GM18909 (cell line): Measurements from ENCODE around the gene OR2T10.
"Not testable (repeated sequence)": the region's sequence is repeated elsewhere in the genome, so short reads cannot be mapped to it uniquely, and the experiment has no call there.

Experiments
- ATAC-seq: cut with Tn5 transposase; IDR thresholded peaks from one replicate; pipeline ENCODE4 v1.9.1; 2021; ENCODE audit warnings: mild to moderate bottlenecking; ENCODE audit not compliant: unreplicated experiment, poor library complexity

Gene OR2T10

GRCh38 chr1:248597589-248597988, at the start of gene OR2T10:
OR2T10 (minus strand) TSS chr1:248597700; CDS start chr1:248593768, 3,932 bp downstream.
- no peak for ATAC-seq

- ATAC-seq: not testable (repeated sequence)
Observed at GRCh38 chr1:248645178-248645577, 47.7 kb upstream of the OR2T10 start, which contains the start of gene OR2T35. OR2T35 (minus strand) TSS chr1:248645278; CDS start chr1:248639258, 6,020 bp downstream.

- peak; percentile 75 for ATAC-seq
Observed at GRCh38 chr1:248642971-248643651, 45.6 kb upstream of the OR2T10 start.

- ATAC-seq: not testable (repeated sequence)
Observed at GRCh38 chr1:248641583-248641982, 44.1 kb upstream of the OR2T10 start.

GRCh38 chr1:248640906-248641305, 43.4 kb upstream of the OR2T10 start:
- ATAC-seq: peak; percentile 38

GRCh38 chr1:248639652-248640051, 42.2 kb upstream of the OR2T10 start:
- ATAC-seq: peak; percentile 48

GRCh38 chr1:248636612-248637011, 39.1 kb upstream of the OR2T10 start:
- not testable (repeated sequence) for ATAC-seq

- ATAC-seq: not testable (repeated sequence)
Observed at GRCh38 chr1:248634991-248635390, 37.5 kb upstream of the OR2T10 start, which contains the start of gene OR2T11. OR2T11 (minus strand) TSS chr1:248635091; CDS start chr1:248627128, 7,963 bp downstream.

- no peak for ATAC-seq
Observed at GRCh38 chr1:248631354-248632008, 34.0 kb upstream of the OR2T10 start.

GRCh38 chr1:248630551-248630950, 33.1 kb upstream of the OR2T10 start:
- no peak for ATAC-seq

GRCh38 chr1:248627971-248628844, 30.7 kb upstream of the OR2T10 start:
- peak; percentile 83 for ATAC-seq

GRCh38 chr1:248625971-248626370, 28.5 kb upstream of the OR2T10 start:
- ATAC-seq: no peak

GRCh38 chr1:248625166-248625565, 27.7 kb upstream of the OR2T10 start:
- ATAC-seq: no peak

- ATAC-seq: peak; percentile 95
Observed at GRCh38 chr1:248622570-248623001, 25.1 kb upstream of the OR2T10 start.

GRCh38 chr1:248621770-248622169, 24.3 kb upstream of the OR2T10 start:
- no peak for ATAC-seq

- no peak for ATAC-seq
Observed at GRCh38 chr1:248618878-248619277, 21.4 kb upstream of the OR2T10 start.

- no peak for ATAC-seq
Observed at GRCh38 chr1:248618119-248618518, 20.6 kb upstream of the OR2T10 start.

- ATAC-seq: peak; percentile 53
Observed at GRCh38 chr1:248613742-248614141, 16.2 kb upstream of the OR2T10 start.

GRCh38 chr1:248611883-248612414, 14.4 kb upstream of the OR2T10 start:
- ATAC-seq: no peak

- ATAC-seq: no peak
Observed at GRCh38 chr1:248610301-248610700, 12.8 kb upstream of the OR2T10 start.
